HEK293 (cell line): ENCODE results near the gene HOXA11.

Experiments used
- EGR2 ChIP-seq: fragments of 450-650 bp; formaldehyde crosslinking; IDR thresholded peaks from 2 replicates; pipeline ENCODE4 v1.5.1; 2016; ENCODE audit warnings: low read depth, missing biosample characterization, missing genetic modification characterization
- FEZF1 ChIP-seq: fragments of 450-650 bp; formaldehyde crosslinking; IDR thresholded peaks from 2 replicates; pipeline ENCODE4 v1.5.1; 2016; ENCODE audit warnings: missing biosample characterization, missing genetic modification characterization
- IKZF3 ChIP-seq: fragments of 450-650 bp; IDR thresholded peaks from 2 replicates; pipeline ENCODE4 v1.5.0; 2018; ENCODE audit warnings: missing biosample characterization, mild to moderate bottlenecking, missing genetic modification characterization, moderate library complexity
- KLF10 ChIP-seq: fragments of 450-650 bp; IDR thresholded peaks from 2 replicates; pipeline ENCODE4 v1.5.1; 2018; ENCODE audit warnings: missing biosample characterization, mild to moderate bottlenecking, missing genetic modification characterization
- KLF9 ChIP-seq: fragments of 450-650 bp; formaldehyde crosslinking; IDR thresholded peaks from 2 replicates; pipeline ENCODE4 v1.5.1; 2016; ENCODE audit warnings: missing biosample characterization, missing genetic modification characterization, low read depth
- OSR2 ChIP-seq: fragments of 450-650 bp; formaldehyde crosslinking; IDR thresholded peaks from 2 replicates; pipeline ENCODE4 v1.5.1; 2016; ENCODE audit warnings: missing biosample characterization, missing genetic modification characterization
- RBAK ChIP-seq: fragments of 450-650 bp; formaldehyde crosslinking; IDR thresholded peaks from 2 replicates; pipeline ENCODE4 v1.5.1; 2016; ENCODE audit warnings: missing biosample characterization, missing genetic modification characterization
- SP2 ChIP-seq: fragments of 450-650 bp; formaldehyde crosslinking; IDR thresholded peaks from 2 replicates; pipeline ENCODE4 v1.5.1; 2016; ENCODE audit warnings: missing biosample characterization, missing genetic modification characterization
- ZBTB7A ChIP-seq: fragments of 450-650 bp; formaldehyde crosslinking; IDR thresholded peaks from 2 replicates; pipeline ENCODE4 v1.5.1; 2016; ENCODE audit warnings: low read depth, missing biosample characterization, missing genetic modification characterization
- ZBTB8A ChIP-seq: fragments of 450-650 bp; formaldehyde crosslinking; IDR thresholded peaks from 2 replicates; pipeline ENCODE4 v1.5.1; 2016; ENCODE audit warnings: missing biosample characterization, missing genetic modification characterization
- ZEB2 ChIP-seq: fragments of 450-650 bp; formaldehyde crosslinking; IDR thresholded peaks from 2 replicates; pipeline ENCODE4 v1.5.1; 2016; ENCODE audit warnings: missing biosample characterization, missing genetic modification characterization
- ZIC2 ChIP-seq: fragments of 450-650 bp; formaldehyde crosslinking; IDR thresholded peaks from 2 replicates; pipeline ENCODE4 v1.5.1; 2016; ENCODE audit warnings: missing biosample characterization, missing genetic modification characterization
- ZNF140 ChIP-seq: fragments of 450-650 bp; formaldehyde crosslinking; IDR thresholded peaks from 2 replicates; pipeline ENCODE4 v1.5.1; 2016; ENCODE audit warnings: missing biosample characterization, missing genetic modification characterization
- ZNF155 ChIP-seq: fragments of 450-650 bp; formaldehyde crosslinking; IDR thresholded peaks from 2 replicates; pipeline ENCODE4 v1.5.1; 2016; ENCODE audit warnings: missing biosample characterization, missing genetic modification characterization
- ZNF202 ChIP-seq: fragments of 450-650 bp; formaldehyde crosslinking; IDR thresholded peaks from 2 replicates; pipeline ENCODE4 v1.5.1; 2016; ENCODE audit warnings: missing biosample characterization, missing genetic modification characterization, borderline replicate concordance
- ZNF37A ChIP-seq: fragments of 450-650 bp; IDR thresholded peaks from 2 replicates; pipeline ENCODE4 v1.5.1; 2018; ENCODE audit warnings: missing biosample characterization, missing genetic modification characterization
- ZNF433 ChIP-seq: fragments of 450-650 bp; formaldehyde crosslinking; IDR thresholded peaks from 2 replicates; pipeline ENCODE4 v1.5.1; 2016; ENCODE audit warnings: missing biosample characterization, missing genetic modification characterization, low read depth
- ZNF48 ChIP-seq: fragments of 450-650 bp; formaldehyde crosslinking; IDR thresholded peaks from 2 replicates; pipeline ENCODE4 v1.5.1; 2016; ENCODE audit warnings: missing biosample characterization, missing genetic modification characterization
- ZNF571 ChIP-seq: fragments of 450-650 bp; formaldehyde crosslinking; IDR thresholded peaks from 2 replicates; pipeline ENCODE4 v1.5.0; 2017; ENCODE audit warnings: missing biosample characterization, missing genetic modification characterization
- ZNF624 ChIP-seq: fragments of 450-650 bp; formaldehyde crosslinking; IDR thresholded peaks from 2 replicates; pipeline ENCODE4 v1.5.1; 2017; ENCODE audit warnings: missing biosample characterization, missing genetic modification characterization
- ZNF747 ChIP-seq: fragments of 450-650 bp; formaldehyde crosslinking; IDR thresholded peaks from 2 replicates; pipeline ENCODE4 v1.5.1; 2016; ENCODE audit warnings: missing biosample characterization, missing genetic modification characterization
- ZNF776 ChIP-seq: fragments of 450-650 bp; formaldehyde crosslinking; IDR thresholded peaks from 2 replicates; pipeline ENCODE4 v1.5.0; 2017; ENCODE audit warnings: missing biosample characterization, missing genetic modification characterization, borderline replicate concordance
- ZSCAN23 ChIP-seq: fragments of 450-650 bp; formaldehyde crosslinking; IDR thresholded peaks from 2 replicates; pipeline ENCODE4 v1.5.1; 2016; ENCODE audit warnings: missing biosample characterization, missing genetic modification characterization
- TF ChIP-seq, protein P1 (sequence below): fragments of 450-650 bp; formaldehyde crosslinking; IDR thresholded peaks from 2 replicates; pipeline ENCODE4 v1.5.1; 2016; ENCODE audit warnings: missing biosample characterization, missing genetic modification characterization
- TF ChIP-seq, protein P2 (sequence below): fragments of 450-650 bp; formaldehyde crosslinking; IDR thresholded peaks from 2 replicates; pipeline ENCODE4 v1.5.1; 2016; ENCODE audit warnings: missing biosample characterization, missing genetic modification characterization
- TF ChIP-seq, protein P3 (sequence below): fragments of 450-650 bp; formaldehyde crosslinking; IDR thresholded peaks from 2 replicates; pipeline ENCODE4 v1.5.1; 2017; ENCODE audit warnings: missing biosample characterization, missing genetic modification characterization
- TF ChIP-seq, protein P4 (sequence below): fragments of 450-650 bp; formaldehyde crosslinking; IDR thresholded peaks from 2 replicates; pipeline ENCODE4 v1.5.1; 2016; ENCODE audit warnings: missing biosample characterization, missing genetic modification characterization, low read depth
- TF ChIP-seq, protein P5 (sequence below): fragments of 450-650 bp; IDR thresholded peaks from 2 replicates; pipeline ENCODE4 v1.5.1; 2018; ENCODE audit warnings: missing biosample characterization, mild to moderate bottlenecking, missing genetic modification characterization

Gene HOXA11

DNA sequence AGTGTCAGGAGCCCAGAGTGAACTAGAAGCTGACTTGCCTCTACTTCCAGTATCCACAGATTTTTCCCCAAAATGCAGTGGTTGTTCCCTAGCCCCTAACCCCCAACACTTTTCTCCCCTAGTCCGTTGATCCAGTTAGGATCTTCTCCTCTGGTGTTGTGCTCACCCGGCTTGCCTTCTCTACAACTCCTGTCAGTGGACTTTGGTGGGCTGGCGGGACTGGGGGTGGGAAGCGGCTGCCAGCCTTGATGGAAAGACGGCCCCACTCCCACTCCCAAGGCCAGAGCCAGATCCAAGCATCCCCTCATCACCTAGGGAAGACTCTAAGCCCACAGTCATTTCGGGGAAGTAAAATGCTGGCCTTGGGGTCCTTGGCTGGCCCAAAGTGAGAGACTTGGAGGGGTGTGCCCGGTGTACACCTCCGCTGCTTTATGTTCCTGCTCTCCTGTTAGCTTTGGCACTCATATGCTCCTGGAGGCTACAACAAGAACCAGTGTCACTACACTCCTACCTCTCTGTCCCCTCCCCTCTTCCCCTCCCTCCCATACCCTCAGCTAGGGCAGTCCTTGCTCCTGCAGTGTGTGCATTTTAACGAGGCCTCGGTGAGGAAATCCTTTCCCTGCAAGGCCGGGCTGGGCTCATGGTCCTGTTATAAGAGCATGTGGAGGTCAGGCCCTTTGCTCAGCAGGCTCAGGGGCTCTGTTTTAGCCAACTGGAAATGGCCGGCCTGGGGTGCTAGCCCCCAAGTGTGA is 10.0 kb downstream of the HOXA11 start (continued):
- TF ChIP-seq, protein P1, sequence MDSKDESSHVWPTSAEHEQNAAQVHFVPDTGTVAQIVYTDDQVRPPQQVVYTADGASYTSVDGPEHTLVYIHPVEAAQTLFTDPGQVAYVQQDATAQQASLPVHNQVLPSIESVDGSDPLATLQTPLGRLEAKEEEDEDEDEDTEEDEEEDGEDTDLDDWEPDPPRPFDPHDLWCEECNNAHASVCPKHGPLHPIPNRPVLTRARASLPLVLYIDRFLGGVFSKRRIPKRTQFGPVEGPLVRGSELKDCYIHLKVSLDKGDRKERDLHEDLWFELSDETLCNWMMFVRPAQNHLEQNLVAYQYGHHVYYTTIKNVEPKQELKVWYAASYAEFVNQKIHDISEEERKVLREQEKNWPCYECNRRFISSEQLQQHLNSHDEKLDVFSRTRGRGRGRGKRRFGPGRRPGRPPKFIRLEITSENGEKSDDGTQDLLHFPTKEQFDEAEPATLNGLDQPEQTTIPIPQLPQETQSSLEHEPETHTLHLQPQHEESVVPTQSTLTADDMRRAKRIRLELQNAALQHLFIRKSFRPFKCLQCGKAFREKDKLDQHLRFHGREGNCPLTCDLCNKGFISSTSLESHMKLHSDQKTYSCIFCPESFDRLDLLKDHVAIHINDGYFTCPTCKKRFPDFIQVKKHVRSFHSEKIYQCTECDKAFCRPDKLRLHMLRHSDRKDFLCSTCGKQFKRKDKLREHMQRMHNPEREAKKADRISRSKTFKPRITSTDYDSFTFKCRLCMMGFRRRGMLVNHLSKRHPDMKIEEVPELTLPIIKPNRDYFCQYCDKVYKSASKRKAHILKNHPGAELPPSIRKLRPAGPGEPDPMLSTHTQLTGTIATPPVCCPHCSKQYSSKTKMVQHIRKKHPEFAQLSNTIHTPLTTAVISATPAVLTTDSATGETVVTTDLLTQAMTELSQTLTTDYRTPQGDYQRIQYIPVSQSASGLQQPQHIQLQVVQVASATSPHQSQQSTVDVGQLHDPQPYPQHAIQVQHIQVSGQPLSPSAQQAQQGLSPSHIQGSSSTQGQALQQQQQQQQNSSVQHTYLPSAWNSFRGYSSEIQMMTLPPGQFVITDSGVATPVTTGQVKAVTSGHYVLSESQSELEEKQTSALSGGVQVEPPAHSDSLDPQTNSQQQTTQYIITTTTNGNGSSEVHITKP = peak; percentile 96
- TF ChIP-seq SP2 (tag by site-specific recombination) (peak; percentile 48; the same call in 1 of the 2 replicates), EGR2 (tag by site-specific recombination) (peak; percentile 36), RBAK (tag by site-specific recombination) (no peak), OSR2 (tag by site-specific recombination) (peak; percentile 8; the same call in 1 of the 2 replicates), KLF10 (tag by site-specific recombination) (no peak; the same call in 1 of the 2 replicates), ZBTB7A (tag by site-specific recombination) (no peak), KLF9 (tag by site-specific recombination) (peak; percentile 87), ZNF37A (tag by site-specific recombination) (no peak), ZNF776 (no peak), ZIC2 (tag by site-specific recombination) (peak; percentile 84), ZEB2 (tag by site-specific recombination) (no peak), ZNF433 (tag by site-specific recombination) (no peak), ZNF155 (no peak), IKZF3 (tag by site-specific recombination) (0 out of 2 replicates have a peak, but pooled peaks have one; percentile 42), ZNF571 (tag by site-specific recombination) (no peak), ZNF140 (tag by site-specific recombination) (no peak), ZNF202 (tag by site-specific recombination) (no peak), FEZF1 (peak; percentile 89), ZNF48 (tag by site-specific recombination) (no peak), ZSCAN23 (tag by site-specific recombination) (no peak), ZBTB8A (0 out of 2 replicates have a peak, but pooled peaks have one; percentile 8), ZNF624 (tag by site-specific recombination) (no peak), ZNF747 (tag by site-specific recombination) (no peak)
- TF ChIP-seq, protein P2, sequence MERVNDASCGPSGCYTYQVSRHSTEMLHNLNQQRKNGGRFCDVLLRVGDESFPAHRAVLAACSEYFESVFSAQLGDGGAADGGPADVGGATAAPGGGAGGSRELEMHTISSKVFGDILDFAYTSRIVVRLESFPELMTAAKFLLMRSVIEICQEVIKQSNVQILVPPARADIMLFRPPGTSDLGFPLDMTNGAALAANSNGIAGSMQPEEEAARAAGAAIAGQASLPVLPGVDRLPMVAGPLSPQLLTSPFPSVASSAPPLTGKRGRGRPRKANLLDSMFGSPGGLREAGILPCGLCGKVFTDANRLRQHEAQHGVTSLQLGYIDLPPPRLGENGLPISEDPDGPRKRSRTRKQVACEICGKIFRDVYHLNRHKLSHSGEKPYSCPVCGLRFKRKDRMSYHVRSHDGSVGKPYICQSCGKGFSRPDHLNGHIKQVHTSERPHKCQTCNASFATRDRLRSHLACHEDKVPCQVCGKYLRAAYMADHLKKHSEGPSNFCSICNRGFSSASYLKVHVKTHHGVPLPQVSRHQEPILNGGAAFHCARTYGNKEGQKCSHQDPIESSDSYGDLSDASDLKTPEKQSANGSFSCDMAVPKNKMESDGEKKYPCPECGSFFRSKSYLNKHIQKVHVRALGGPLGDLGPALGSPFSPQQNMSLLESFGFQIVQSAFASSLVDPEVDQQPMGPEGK (tag by site-specific recombination) = peak; percentile 54
- TF ChIP-seq, protein P3, sequence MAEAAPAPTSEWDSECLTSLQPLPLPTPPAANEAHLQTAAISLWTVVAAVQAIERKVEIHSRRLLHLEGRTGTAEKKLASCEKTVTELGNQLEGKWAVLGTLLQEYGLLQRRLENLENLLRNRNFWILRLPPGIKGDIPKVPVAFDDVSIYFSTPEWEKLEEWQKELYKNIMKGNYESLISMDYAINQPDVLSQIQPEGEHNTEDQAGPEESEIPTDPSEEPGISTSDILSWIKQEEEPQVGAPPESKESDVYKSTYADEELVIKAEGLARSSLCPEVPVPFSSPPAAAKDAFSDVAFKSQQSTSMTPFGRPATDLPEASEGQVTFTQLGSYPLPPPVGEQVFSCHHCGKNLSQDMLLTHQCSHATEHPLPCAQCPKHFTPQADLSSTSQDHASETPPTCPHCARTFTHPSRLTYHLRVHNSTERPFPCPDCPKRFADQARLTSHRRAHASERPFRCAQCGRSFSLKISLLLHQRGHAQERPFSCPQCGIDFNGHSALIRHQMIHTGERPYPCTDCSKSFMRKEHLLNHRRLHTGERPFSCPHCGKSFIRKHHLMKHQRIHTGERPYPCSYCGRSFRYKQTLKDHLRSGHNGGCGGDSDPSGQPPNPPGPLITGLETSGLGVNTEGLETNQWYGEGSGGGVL (tag by site-specific recombination) = peak; percentile 85
- TF ChIP-seq, protein P4, sequence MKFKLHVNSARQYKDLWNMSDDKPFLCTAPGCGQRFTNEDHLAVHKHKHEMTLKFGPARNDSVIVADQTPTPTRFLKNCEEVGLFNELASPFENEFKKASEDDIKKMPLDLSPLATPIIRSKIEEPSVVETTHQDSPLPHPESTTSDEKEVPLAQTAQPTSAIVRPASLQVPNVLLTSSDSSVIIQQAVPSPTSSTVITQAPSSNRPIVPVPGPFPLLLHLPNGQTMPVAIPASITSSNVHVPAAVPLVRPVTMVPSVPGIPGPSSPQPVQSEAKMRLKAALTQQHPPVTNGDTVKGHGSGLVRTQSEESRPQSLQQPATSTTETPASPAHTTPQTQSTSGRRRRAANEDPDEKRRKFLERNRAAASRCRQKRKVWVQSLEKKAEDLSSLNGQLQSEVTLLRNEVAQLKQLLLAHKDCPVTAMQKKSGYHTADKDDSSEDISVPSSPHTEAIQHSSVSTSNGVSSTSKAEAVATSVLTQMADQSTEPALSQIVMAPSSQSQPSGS (tag by site-specific recombination) = no peak
- TF ChIP-seq, protein P5, sequence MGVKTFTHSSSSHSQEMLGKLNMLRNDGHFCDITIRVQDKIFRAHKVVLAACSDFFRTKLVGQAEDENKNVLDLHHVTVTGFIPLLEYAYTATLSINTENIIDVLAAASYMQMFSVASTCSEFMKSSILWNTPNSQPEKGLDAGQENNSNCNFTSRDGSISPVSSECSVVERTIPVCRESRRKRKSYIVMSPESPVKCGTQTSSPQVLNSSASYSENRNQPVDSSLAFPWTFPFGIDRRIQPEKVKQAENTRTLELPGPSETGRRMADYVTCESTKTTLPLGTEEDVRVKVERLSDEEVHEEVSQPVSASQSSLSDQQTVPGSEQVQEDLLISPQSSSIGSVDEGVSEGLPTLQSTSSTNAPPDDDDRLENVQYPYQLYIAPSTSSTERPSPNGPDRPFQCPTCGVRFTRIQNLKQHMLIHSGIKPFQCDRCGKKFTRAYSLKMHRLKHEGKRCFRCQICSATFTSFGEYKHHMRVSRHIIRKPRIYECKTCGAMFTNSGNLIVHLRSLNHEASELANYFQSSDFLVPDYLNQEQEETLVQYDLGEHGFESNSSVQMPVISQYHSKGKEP (tag by site-specific recombination) = peak; percentile 55; the same call in 1 of the 2 replicates
